Ovary (tissue), 9 donors: ENCODE measurements around the gene LRRC61. TPM values are rescaled to one million over a fixed set of nuclear protein-coding genes. Genes with fewer than 3 reads are reported as not detected.

Source experiments
- DNase-seq, 5 donors: peaks; one replicate each; pipeline ENCODE4 v3.0.0-alpha.2; 2019 to 2020
- H3K27ac ChIP-seq, 2 donors: fragments of 200-600 bp; one replicate each; pipeline versions ENCODE4 v1.5.1 to v1.8.0; 2019 to 2022
- H3K27me3 ChIP-seq: fragments of 200-600 bp; one replicate; pipeline ENCODE4 v1.8.0; 2022
- H3K36me3 ChIP-seq: fragments of 200-600 bp; sonication (generic); one replicate; pipeline ENCODE4 v1.5.1; 2019
- H3K4me1 ChIP-seq: one replicate; pipeline ENCODE4 v1.8.1; 2013; ENCODE audit warnings: mild to moderate bottlenecking, moderate library complexity; ENCODE audit not compliant: insufficient read depth
- H3K4me3 ChIP-seq: fragments of 200-600 bp; sonication (generic); one replicate; pipeline ENCODE4 v1.5.1; 2017
- H3K9me3 ChIP-seq, 2 donors: fragments of 200-600 bp in 1 of 2; sonication (generic) in 1 of 2; one replicate each; pipeline versions ENCODE4 v1.5.1 to v1.8.1; 2013 to 2019; ENCODE audit warnings: mild to moderate bottlenecking in 1 of 2, moderate library complexity in 1 of 2
- EP300 ChIP-seq: sonication (generic); formaldehyde crosslinking; IDR thresholded peaks from one replicate; pipeline ENCODE4 v1.6.1; 2017; ENCODE audit warnings: antibody characterized with exemption
- POLR2A ChIP-seq: fragments of 450-650 bp; IDR thresholded peaks from one replicate; pipeline ENCODE4 v1.6.1; 2017; ENCODE audit warnings: antibody characterized with exemption, mild to moderate bottlenecking, moderate library complexity
- WGBS, 3 donors: extraction: QIAGEN DNeasy Blood & Tissue Kit in 1 of 3; methylation state at CpG; one replicate each; pipeline versions ENCODE4 v1.1.5 to v1.1.7; 2013 to 2017; 5-methylcytosine and 5-hydroxymethylcytosine counted together
- intact Hi-C, 4 donors: fragments of 100-400 bp; cut with DNase I; formaldehyde crosslinking; loops; one replicate each; pipeline versions ENCODE4 v1.11.0 to v1.15.1; 2022 to 2023
- polyA plus RNA-seq, 2 donors: library from polyadenylated mRNA; stranded (reverse); fragments of 200-250 nt in 1 of 2; fragments of 350-450 nt in 1 of 2; fragmentation: Illumina TruSeq in 1 of 2; extraction: RNeasy Lipid Tissue Mini Kit (QIAGEN cat#74804) in 1 of 2; gene quantifications; one replicate each; pipeline ENCODE4 v1.2.3, GENCODE V29; 2013 to 2014
- total RNA-seq, 7 donors: library from RNA; depleted of rRNA in 2 of 7; stranded (reverse); fragments of >200 nt in 2 of 7; fragmentation: NEBNext Ultra II Directional in 3 of 7; extraction: Animal tissue kit (Norgen Biotek cat#: 25700) in 3 of 7; gene quantifications; one replicate each; pipeline versions ENCODE4 v1.1.0 to v1.2.4, GENCODE V29; 2016 to 2023
- TF ChIP-seq, protein P1 (sequence below), 3 donors: fragments of 450-650 bp in 2 of 3; fragments of 200-600 bp in 1 of 3; IDR thresholded peaks; one replicate each; pipeline versions ENCODE4 v1.5.1 to v1.8.0; 2016 to 2022; ENCODE audit warnings: antibody characterized with exemption in 3 of 3, mild to moderate bottlenecking in 1 of 3
- donor health status: DM: no; HTN: no; CAD: no; lungs with moderate emphysema.
- donor health status: DM: no; HTN: no; CAD: no.
- donor health status: Bipolar disorder and iron deficiency.
- donor health status: DM: yes; HTN: yes; CAD: no.
- donor health status: DM: no; HTN: no; CAD: no.
- donor health status: DM: yes; HTN: yes; CAD: no.

LRRC61 gene
- total and polyA plus RNA-seq, 9 donors, result 3.0 to 34.9 (median 25.2) TPM

DNA sequence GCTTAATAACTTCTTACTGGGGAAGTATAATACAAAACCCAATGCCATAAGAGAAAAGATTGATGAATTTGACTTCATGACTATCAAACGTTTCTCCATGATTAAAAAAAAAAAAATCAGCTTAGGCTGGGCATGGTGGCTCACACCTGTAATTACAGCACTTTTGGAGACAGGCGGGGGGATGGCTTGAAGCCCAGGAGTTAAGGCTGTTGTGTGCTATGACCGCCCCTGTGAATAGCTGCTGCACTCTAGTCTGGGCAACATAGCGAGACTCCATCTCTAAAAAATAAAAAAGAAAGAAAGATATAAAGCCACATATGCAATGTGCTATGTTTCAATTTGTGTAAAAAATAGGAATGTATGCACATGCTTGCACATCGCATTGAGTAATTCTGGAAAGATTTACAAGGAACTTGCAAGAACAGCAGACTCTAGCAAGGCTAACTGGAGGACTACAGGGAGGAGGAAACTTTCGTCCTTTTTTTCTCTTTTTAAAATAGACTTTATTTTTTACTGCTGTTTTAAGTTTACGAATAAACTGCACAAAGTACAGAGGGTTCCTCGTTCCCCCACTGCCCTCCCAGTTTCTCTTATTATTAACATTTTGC is 28.5 kb downstream of the LRRC61 start:
- intact Hi-C loops, result no loop called here
- no peak for TF ChIP-seq POLR2A
- no peak for TF ChIP-seq EP300
- TF ChIP-seq, protein P1, sequence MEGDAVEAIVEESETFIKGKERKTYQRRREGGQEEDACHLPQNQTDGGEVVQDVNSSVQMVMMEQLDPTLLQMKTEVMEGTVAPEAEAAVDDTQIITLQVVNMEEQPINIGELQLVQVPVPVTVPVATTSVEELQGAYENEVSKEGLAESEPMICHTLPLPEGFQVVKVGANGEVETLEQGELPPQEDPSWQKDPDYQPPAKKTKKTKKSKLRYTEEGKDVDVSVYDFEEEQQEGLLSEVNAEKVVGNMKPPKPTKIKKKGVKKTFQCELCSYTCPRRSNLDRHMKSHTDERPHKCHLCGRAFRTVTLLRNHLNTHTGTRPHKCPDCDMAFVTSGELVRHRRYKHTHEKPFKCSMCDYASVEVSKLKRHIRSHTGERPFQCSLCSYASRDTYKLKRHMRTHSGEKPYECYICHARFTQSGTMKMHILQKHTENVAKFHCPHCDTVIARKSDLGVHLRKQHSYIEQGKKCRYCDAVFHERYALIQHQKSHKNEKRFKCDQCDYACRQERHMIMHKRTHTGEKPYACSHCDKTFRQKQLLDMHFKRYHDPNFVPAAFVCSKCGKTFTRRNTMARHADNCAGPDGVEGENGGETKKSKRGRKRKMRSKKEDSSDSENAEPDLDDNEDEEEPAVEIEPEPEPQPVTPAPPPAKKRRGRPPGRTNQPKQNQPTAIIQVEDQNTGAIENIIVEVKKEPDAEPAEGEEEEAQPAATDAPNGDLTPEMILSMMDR (IDR thresholded peaks at IDR 0.05), result no peak
- DNase-seq, result no peak

DNA sequence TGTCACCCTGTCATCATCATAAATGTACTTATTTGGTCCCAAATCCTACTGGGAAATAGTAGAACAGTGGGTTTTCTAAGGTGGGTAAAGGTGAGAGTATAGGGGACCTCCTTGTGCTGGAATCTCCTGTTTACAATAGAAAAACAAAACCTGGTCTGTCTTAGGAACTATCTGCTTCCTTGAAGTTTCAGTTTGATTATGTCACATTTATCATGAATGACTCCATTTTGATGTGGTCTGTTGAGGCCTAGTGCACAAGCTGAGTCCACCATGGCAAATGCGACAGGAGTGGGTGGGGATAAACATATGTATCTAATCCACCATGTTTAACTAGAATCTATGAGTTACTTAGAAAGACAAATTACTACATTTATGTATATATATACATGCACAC is 32.5 kb downstream of the LRRC61 start:
- intact Hi-C loops, result no loop called here
- H3K27ac ChIP-seq, result peak overlapping the region in 1 of 2 donors; percentile 3
- 91 to 98% (median 91%) methylated on average over 1 of the region's 1 CpG for WGBS, 3 donors

More for the DNA sequence above, 28.5 kb downstream of the LRRC61 start:
- Histone ChIP-seq H3K4me1 (peaks cover 7% of the 10 kb centered on the region), H3K27me3 (no peaks in the 10 kb centered on the region), H3K36me3 (no peaks in the 10 kb centered on the region), H3K9me3 (no peaks in the 10 kb centered on the region), H3K27ac (no peak overlapping the region), H3K4me3 (no peak overlapping the region)
- 65 to 71% (median 66%) methylated on average over 8 of the region's 8 CpGs for WGBS, 3 donors

GRCh38 chr7:150356265-150356897 is 33.2 kb downstream of the LRRC61 start:
- intact Hi-C loops, result no loop called here
- peaks cover 7% of the 10 kb centered on the region for H3K4me1 ChIP-seq
- H3K4me3 ChIP-seq, result no peak overlapping the region
- 28 to 37% (median 37%) methylated on average over 6 of the region's 6 CpGs for WGBS, 3 donors
- H3K27ac ChIP-seq, result no peak overlapping the region
- DNase-seq, result no peak
- no peaks in the 10 kb centered on the region for H3K9me3 ChIP-seq
- TF ChIP-seq, protein P1 (IDR thresholded peaks at IDR 0.05), result peak; percentile 25 to 49 (median 42)
- TF ChIP-seq EP300, result no peak
- TF ChIP-seq POLR2A, result no peak
- H3K36me3 ChIP-seq, result no peaks in the 10 kb centered on the region
- H3K27me3 ChIP-seq, result no peaks in the 10 kb centered on the region

More for the DNA sequence above, 32.5 kb downstream of the LRRC61 start:
- no peak for DNase-seq
- peaks cover 7% of the 10 kb centered on the region for H3K4me1 ChIP-seq
- no peaks in the 10 kb centered on the region for H3K36me3 ChIP-seq
- H3K9me3 ChIP-seq, result no peaks in the 10 kb centered on the region
- TF ChIP-seq EP300, result no peak
- TF ChIP-seq POLR2A, result no peak
- TF ChIP-seq, protein P1 (IDR thresholded peaks at IDR 0.05), result no peak
- H3K4me3 ChIP-seq, result no peak overlapping the region
- H3K27me3 ChIP-seq, result no peaks in the 10 kb centered on the region

GRCh38 chr7:150357270-150357669 is 34.1 kb downstream of the LRRC61 start:
- no peak overlapping the region for H3K4me3 ChIP-seq
- no peak overlapping the region for H3K27ac ChIP-seq
- TF ChIP-seq POLR2A, result no peak
- TF ChIP-seq EP300, result no peak
- TF ChIP-seq, protein P1 (IDR thresholded peaks at IDR 0.05), result no peak
- no peaks in the 10 kb centered on the region for H3K36me3 ChIP-seq
- no peaks in the 10 kb centered on the region for H3K27me3 ChIP-seq
- H3K9me3 ChIP-seq, result no peaks in the 10 kb centered on the region
- intact Hi-C loops, result no loop called here
- 65 to 73% (median 72%) methylated on average over 9 of the region's 9 CpGs for WGBS, 3 donors
- DNase-seq, result no peak
- H3K4me1 ChIP-seq, result peaks cover 7% of the 10 kb centered on the region
